Measurements from ENCODE around the gene RASL11A. TPM values are rescaled to one million over a fixed set of nuclear protein-coding genes. Genes with fewer than 3 reads are reported as not detected.
A peak's percentile ranks its signal among the peaks of the same experiment; 100 is the strongest.

RASL11A gene
- total RNA-seq, 2 donors from 2014 or later, result 1.7 to 3.3 TPM

GRCh38 chr13:27257648-27258253 is 12.9 kb upstream of the RASL11A start:
- H3K36me3 Mint-ChIP-seq, result peaks cover 46% of the 10 kb centered on the region

GRCh38 chr13:27258637-27259386 is 11.8 kb upstream of the RASL11A start:
- DNase-seq (ENCODE audit: low spot score), result no peak
- ATAC-seq, result peak in 1 of 2 donors; percentile 64
- peaks cover 35% of the 10 kb centered on the region for H3K36me3 Mint-ChIP-seq
- H3K27me3 Mint-ChIP-seq, result no peaks in the 10 kb centered on the region
- peaks cover 31 to 44% of the 10 kb centered on the region in 2 donors for H3K4me1 Mint-ChIP-seq (ENCODE audit: low read depth in 2 of 2)
- H3K4me3 Mint-ChIP-seq, result peak overlapping the region; percentile 0
- peak overlapping the region; percentile 50 to 59 for H3K27ac Mint-ChIP-seq
- H3K9me3 Mint-ChIP-seq, result no peaks in the 10 kb centered on the region

More at GRCh38 chr13:27257648-27258253, 12.9 kb upstream of the RASL11A start:
- H3K27me3 Mint-ChIP-seq, result no peaks in the 10 kb centered on the region
- no peak overlapping the region for H3K27ac Mint-ChIP-seq
- ATAC-seq, result no peak
- DNase-seq (ENCODE audit: low spot score), result no peak
- H3K4me3 Mint-ChIP-seq, result no peak overlapping the region
- peaks cover 42 to 54% of the 10 kb centered on the region in 2 donors for H3K4me1 Mint-ChIP-seq (ENCODE audit: low read depth in 2 of 2)
- no peaks in the 10 kb centered on the region for H3K9me3 Mint-ChIP-seq

- no peak overlapping the region for H3K4me3 Mint-ChIP-seq
These were observed 10.8 kb upstream of the RASL11A start for GRCh38 chr13:27259831-27260230.

GRCh38 chr13:27261396-27261795 is 9.2 kb upstream of the RASL11A start:
- DNase-seq (ENCODE audit: low spot score) (no peak), ATAC-seq (no peak)
- no peaks in the 10 kb centered on the region for H3K9me3 Mint-ChIP-seq
- H3K27me3 Mint-ChIP-seq, result no peaks in the 10 kb centered on the region
- H3K4me3 Mint-ChIP-seq, result no peak overlapping the region
- peak overlapping the region in 1 of 2 donors; percentile 70 for H3K27ac Mint-ChIP-seq
- H3K4me1 Mint-ChIP-seq (ENCODE audit: low read depth in 2 of 2), result peaks cover 21 to 34% of the 10 kb centered on the region in 2 donors
- H3K36me3 Mint-ChIP-seq, result peaks cover 23% of the 10 kb centered on the region

More at GRCh38 chr13:27259831-27260230, 10.8 kb upstream of the RASL11A start:
- H3K36me3 Mint-ChIP-seq, result peaks cover 27% of the 10 kb centered on the region
- ATAC-seq (peak in 1 of 2 donors; percentile 6), DNase-seq (ENCODE audit: low spot score) (no peak)
- no peaks in the 10 kb centered on the region for H3K9me3 Mint-ChIP-seq
- H3K4me1 Mint-ChIP-seq (ENCODE audit: low read depth in 2 of 2), result peaks cover 24 to 36% of the 10 kb centered on the region in 2 donors
- peak overlapping the region; percentile 50 to 59 for H3K27ac Mint-ChIP-seq
- H3K27me3 Mint-ChIP-seq, result no peaks in the 10 kb centered on the region

- peaks cover 22 to 26% of the 10 kb centered on the region in 2 donors for H3K4me1 Mint-ChIP-seq (ENCODE audit: low read depth in 2 of 2)
- no peak overlapping the region for H3K27ac Mint-ChIP-seq
- no peak for ATAC-seq
- no peak overlapping the region for H3K4me3 Mint-ChIP-seq
- H3K36me3 Mint-ChIP-seq, result peaks cover 16% of the 10 kb centered on the region
- H3K9me3 Mint-ChIP-seq, result no peaks in the 10 kb centered on the region
- no peak for DNase-seq (ENCODE audit: low spot score)
- no peaks in the 10 kb centered on the region for H3K27me3 Mint-ChIP-seq
These were observed 7.2 kb upstream of the RASL11A start for GRCh38 chr13:27263438-27263837.

- Mint-ChIP-seq H3K4me1 (ENCODE audit: low read depth in 2 of 2) (peaks cover 15 to 18% of the 10 kb centered on the region in 2 donors), H3K27ac (peak overlapping the region in 1 of 2 donors; percentile 8), H3K9me3 (no peaks in the 10 kb centered on the region), H3K36me3 (peaks cover 9% of the 10 kb centered on the region), H3K27me3 (no peaks in the 10 kb centered on the region), H3K4me3 (no peak overlapping the region)
- no peak for DNase-seq (ENCODE audit: low spot score)
- ATAC-seq, result no peak
These were observed 6.4 kb upstream of the RASL11A start for GRCh38 chr13:27264181-27264580.

GRCh38 chr13:27264648-27265047 is 6.0 kb upstream of the RASL11A start:
- Mint-ChIP-seq H3K4me3 (no peak overlapping the region), H3K27ac (peak overlapping the region in 1 of 2 donors; percentile 8), H3K9me3 (no peaks in the 10 kb centered on the region), H3K36me3 (peaks cover 8% of the 10 kb centered on the region), H3K4me1 (ENCODE audit: low read depth in 2 of 2) (peaks cover 14 to 15% of the 10 kb centered on the region in 2 donors), H3K27me3 (no peaks in the 10 kb centered on the region)
- DNase-seq (ENCODE audit: low spot score), result no peak
- ATAC-seq, result no peak

- H3K4me3 Mint-ChIP-seq, result no peak overlapping the region
- ATAC-seq (no peak), DNase-seq (ENCODE audit: low spot score) (no peak)
- peak overlapping the region in 1 of 2 donors; percentile 15 for H3K27ac Mint-ChIP-seq
- H3K27me3 Mint-ChIP-seq, result peaks cover 0 to 2% of the 10 kb centered on the region in 2 donors
- H3K9me3 Mint-ChIP-seq, result no peaks in the 10 kb centered on the region
- no peaks in the 10 kb centered on the region for H3K36me3 Mint-ChIP-seq
- peaks cover 12 to 15% of the 10 kb centered on the region in 2 donors for H3K4me1 Mint-ChIP-seq (ENCODE audit: low read depth in 2 of 2)
These were observed 3.7 kb upstream of the RASL11A start for GRCh38 chr13:27266917-27267316.

- peaks cover 0 to 5% of the 10 kb centered on the region in 2 donors for H3K27me3 Mint-ChIP-seq
- ATAC-seq (no peak), DNase-seq (ENCODE audit: low spot score) (no peak)
- H3K27ac Mint-ChIP-seq, result peak overlapping the region in 1 of 2 donors; percentile 15
- H3K4me1 Mint-ChIP-seq (ENCODE audit: low read depth in 2 of 2), result peaks cover 12 to 15% of the 10 kb centered on the region in 2 donors
- H3K4me3 Mint-ChIP-seq, result no peak overlapping the region
- H3K9me3 Mint-ChIP-seq, result no peaks in the 10 kb centered on the region
- H3K36me3 Mint-ChIP-seq, result no peaks in the 10 kb centered on the region
These were observed 3.0 kb upstream of the RASL11A start for GRCh38 chr13:27267596-27267995.

DNA sequence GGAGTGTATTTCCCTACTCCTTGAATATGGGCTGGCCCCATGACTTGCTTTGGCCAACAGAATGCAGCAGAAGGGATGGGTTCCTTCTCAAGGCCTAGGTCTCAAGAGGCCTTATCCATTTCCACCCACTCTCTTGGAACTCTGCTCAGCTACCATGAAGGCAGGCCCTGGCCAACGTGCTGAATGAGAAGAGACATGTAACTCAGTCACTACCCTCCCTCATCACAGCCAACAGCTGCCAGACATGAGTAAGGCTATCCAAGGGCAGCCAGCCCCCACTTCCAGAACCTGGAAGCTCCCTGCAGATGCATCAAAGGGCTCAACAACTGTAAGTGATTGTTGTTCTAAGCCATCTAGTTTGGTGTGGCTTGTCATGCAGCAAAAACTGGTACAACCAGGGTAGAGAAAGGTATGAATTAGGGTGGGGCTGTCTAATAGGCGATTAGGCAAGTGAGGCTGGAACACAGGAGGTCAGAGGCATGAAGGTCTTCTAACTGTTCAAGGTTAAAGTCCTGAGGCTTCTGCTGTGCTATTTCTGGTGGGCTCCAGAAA is 1.4 kb upstream of the RASL11A start:
- Mint-ChIP-seq H3K4me3 (no peak overlapping the region), H3K27ac (no peak overlapping the region), H3K4me1 (ENCODE audit: low read depth in 2 of 2) (peaks cover 12 to 15% of the 10 kb centered on the region in 2 donors), H3K36me3 (no peaks in the 10 kb centered on the region), H3K9me3 (no peaks in the 10 kb centered on the region), H3K27me3 (peaks cover 5 to 12% of the 10 kb centered on the region in 2 donors)
- no peak for ATAC-seq
- no peak for DNase-seq (ENCODE audit: low spot score)

DNA sequence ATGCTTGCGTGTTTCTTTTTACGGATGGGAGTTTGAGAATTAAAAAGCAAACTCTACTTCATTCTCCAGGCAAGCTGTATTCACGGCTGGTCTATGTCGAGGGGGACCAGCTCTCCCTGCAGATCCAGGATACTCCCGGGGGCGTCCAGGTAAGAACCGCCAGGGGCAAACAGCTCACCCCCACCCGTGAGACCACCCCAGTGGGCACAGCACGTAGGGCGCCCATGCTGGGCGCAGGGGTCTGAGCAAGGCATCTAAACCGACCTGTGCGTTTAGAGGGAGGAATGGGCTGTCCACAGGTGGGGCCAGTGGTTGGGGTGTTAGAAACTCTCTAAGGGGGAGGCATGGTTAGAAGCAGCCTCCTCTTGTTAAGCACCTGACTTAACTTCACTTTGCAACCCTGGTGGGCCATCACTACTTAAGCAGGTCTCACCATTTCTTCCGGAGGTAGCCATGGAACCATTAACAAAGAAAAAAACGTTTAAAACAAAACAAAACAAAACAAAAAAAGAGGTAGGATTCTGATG is 1.0 kb downstream of the RASL11A start:
- Mint-ChIP-seq H3K36me3 (no peaks in the 10 kb centered on the region), H3K27ac (peak overlapping the region; percentile 24 to 70), H3K4me1 (ENCODE audit: low read depth in 2 of 2) (peaks cover 12 to 14% of the 10 kb centered on the region in 2 donors), H3K27me3 (peaks cover 11 to 24% of the 10 kb centered on the region in 2 donors), H3K4me3 (peak overlapping the region; percentile 89), H3K9me3 (no peaks in the 10 kb centered on the region)
- ATAC-seq, result no peak
- DNase-seq (ENCODE audit: low spot score), result no peak

- Mint-ChIP-seq H3K27me3 (peaks cover 11 to 27% of the 10 kb centered on the region in 2 donors), H3K4me1 (ENCODE audit: low read depth in 2 of 2) (peaks cover 9 to 12% of the 10 kb centered on the region in 2 donors), H3K4me3 (no peak overlapping the region), H3K27ac (no peak overlapping the region), H3K9me3 (no peaks in the 10 kb centered on the region), H3K36me3 (no peaks in the 10 kb centered on the region)
- DNase-seq (ENCODE audit: low spot score), result no peak
- no peak for ATAC-seq
These were observed 3.2 kb downstream of the RASL11A start for GRCh38 chr13:27273658-27274425.

DNA sequence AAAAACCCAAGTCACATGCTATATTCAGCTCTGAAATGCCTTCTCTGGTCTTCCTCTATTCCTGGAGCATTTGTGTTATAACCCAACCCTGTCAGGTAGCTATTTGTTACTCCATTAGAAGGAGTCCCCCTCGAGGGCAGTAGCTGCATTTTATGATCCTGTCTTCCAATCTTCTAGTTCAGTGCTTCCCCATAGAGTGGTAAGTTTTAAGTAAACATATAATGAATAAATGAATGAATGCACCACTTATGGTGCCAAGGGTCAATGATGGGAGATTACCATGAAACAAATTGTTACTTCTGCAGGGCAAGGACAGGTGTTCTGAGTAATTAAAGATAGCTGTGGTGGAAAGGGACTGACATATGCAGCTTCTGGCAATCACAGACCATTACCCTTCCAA is 4.0 kb downstream of the RASL11A start:
- Mint-ChIP-seq H3K27me3 (peaks cover 11 to 29% of the 10 kb centered on the region in 2 donors), H3K36me3 (no peaks in the 10 kb centered on the region), H3K9me3 (no peaks in the 10 kb centered on the region), H3K4me1 (ENCODE audit: low read depth in 2 of 2) (peaks cover 9 to 12% of the 10 kb centered on the region in 2 donors), H3K4me3 (no peak overlapping the region), H3K27ac (no peak overlapping the region)
- DNase-seq (ENCODE audit: low spot score), result no peak
- ATAC-seq, result no peak
